ENCODE data around the gene GRIK2. TPM values are rescaled to one million over a fixed set of nuclear protein-coding genes. Genes with fewer than 3 reads are reported as not detected.

GRIK2 gene
- total RNA-seq, 1 experiment from 2014 or later, result 0.29 TPM

DNA sequence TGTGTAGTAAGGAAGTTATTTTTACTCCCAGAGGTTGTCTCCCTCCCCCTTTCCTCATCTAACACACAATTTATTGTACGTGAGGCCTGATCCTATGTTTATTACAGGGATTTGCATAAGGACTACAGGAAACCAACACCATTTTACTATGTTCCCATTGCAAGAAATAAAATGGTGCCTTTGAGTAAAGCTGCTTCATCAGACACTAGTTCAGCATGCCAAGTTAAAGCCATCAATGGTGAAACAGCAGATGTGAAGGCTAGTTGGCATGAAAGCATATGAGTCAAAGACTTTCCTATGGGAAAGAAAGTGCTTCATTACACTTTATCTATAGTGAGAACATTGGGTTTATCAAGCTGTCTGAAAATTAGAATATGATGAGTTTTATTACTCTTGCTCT lies 543.0 kb downstream of the GRIK2 start:
- no TSS peak for BruUV-seq (replicated peaks)
- Mint-ChIP-seq H3K36me3 (ENCODE audit: insufficient read depth, unreplicated experiment) (no peaks in the 10 kb centered on the region), H3K27ac (ENCODE audit: unreplicated experiment) (no peak overlapping the region), H3K27me3 (ENCODE audit: insufficient read depth, unreplicated experiment) (no peaks in the 10 kb centered on the region), H3K4me3 (ENCODE audit: unreplicated experiment) (no peak overlapping the region), H3K9me3 (ENCODE audit: unreplicated experiment) (no peaks in the 10 kb centered on the region), H3K4me1 (ENCODE audit: low read depth, unreplicated experiment) (no peaks in the 10 kb centered on the region)
- H3K9me3 ChIP-seq, result no peaks in the 10 kb centered on the region
- no peaks in the 10 kb centered on the region for H3K4me1 ChIP-seq
- no peak for DNase-seq
- ChIA-PET CTCF (no interaction called here), POLR2A (no interaction called here)
- TF ChIP-seq, protein P1, sequence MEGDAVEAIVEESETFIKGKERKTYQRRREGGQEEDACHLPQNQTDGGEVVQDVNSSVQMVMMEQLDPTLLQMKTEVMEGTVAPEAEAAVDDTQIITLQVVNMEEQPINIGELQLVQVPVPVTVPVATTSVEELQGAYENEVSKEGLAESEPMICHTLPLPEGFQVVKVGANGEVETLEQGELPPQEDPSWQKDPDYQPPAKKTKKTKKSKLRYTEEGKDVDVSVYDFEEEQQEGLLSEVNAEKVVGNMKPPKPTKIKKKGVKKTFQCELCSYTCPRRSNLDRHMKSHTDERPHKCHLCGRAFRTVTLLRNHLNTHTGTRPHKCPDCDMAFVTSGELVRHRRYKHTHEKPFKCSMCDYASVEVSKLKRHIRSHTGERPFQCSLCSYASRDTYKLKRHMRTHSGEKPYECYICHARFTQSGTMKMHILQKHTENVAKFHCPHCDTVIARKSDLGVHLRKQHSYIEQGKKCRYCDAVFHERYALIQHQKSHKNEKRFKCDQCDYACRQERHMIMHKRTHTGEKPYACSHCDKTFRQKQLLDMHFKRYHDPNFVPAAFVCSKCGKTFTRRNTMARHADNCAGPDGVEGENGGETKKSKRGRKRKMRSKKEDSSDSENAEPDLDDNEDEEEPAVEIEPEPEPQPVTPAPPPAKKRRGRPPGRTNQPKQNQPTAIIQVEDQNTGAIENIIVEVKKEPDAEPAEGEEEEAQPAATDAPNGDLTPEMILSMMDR (IDR thresholded peaks at IDR 0.05; ENCODE audit: insufficient read depth in 1 of 2, low read depth in 1 of 2, low read length in 1 of 2, severe bottlenecking in 1 of 2, unreplicated experiment in 1 of 2), result no peak
- intact Hi-C loops (cut with micrococcal nuclease; ENCODE audit: unreplicated experiment), result no loop called here
- no peaks in the 10 kb centered on the region for H3K36me3 ChIP-seq (ENCODE audit: control insufficient read depth, insufficient read depth, low read length)
- H3K4me3 ChIP-seq (ENCODE audit: low read depth, low read length), result no peak overlapping the region
- H3K27me3 ChIP-seq (replicated peaks; ENCODE audit: control insufficient read depth, insufficient read depth, low read length), result no peaks in the 10 kb centered on the region

DNA sequence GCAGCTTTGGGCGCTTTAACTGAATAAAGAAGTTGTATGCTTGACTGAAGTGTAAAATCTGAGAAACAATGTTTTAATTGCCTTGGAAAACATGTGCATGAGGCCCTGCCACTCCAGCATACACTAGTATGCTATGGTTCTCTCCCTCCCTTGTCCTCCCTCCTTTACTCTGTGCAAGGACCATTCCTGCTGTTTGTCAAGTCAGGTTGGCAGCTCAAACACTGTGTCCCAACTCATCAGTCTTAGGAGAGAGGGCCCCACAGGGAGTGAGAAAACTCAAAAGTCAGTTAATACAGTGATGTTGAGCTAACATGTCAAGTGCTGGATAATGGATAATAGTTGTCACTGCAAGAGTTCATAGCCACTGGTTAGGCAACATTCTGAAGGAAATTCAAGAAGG lies 543.6 kb downstream of the GRIK2 start:
- POLR2A ChIA-PET, result no interaction called here
- H3K27ac Mint-ChIP-seq (ENCODE audit: unreplicated experiment), result no peak overlapping the region
- no peaks in the 10 kb centered on the region for H3K36me3 Mint-ChIP-seq (ENCODE audit: insufficient read depth, unreplicated experiment)
- no TSS peak for BruUV-seq (replicated peaks)
- DNase-seq, result no peak
- TF ChIP-seq, protein P1 (IDR thresholded peaks at IDR 0.05; ENCODE audit: insufficient read depth in 1 of 2, low read depth in 1 of 2, low read length in 1 of 2, severe bottlenecking in 1 of 2, unreplicated experiment in 1 of 2), result no peak
- Histone ChIP-seq H3K4me3 (ENCODE audit: low read depth, low read length) (no peak overlapping the region), H3K36me3 (ENCODE audit: control insufficient read depth, insufficient read depth, low read length) (no peaks in the 10 kb centered on the region), H3K9me3 (no peaks in the 10 kb centered on the region), H3K27me3 (replicated peaks; ENCODE audit: control insufficient read depth, insufficient read depth, low read length) (no peaks in the 10 kb centered on the region), H3K4me1 (no peaks in the 10 kb centered on the region)
- H3K27me3 Mint-ChIP-seq (ENCODE audit: insufficient read depth, unreplicated experiment), result no peaks in the 10 kb centered on the region
- no peak overlapping the region for H3K4me3 Mint-ChIP-seq (ENCODE audit: unreplicated experiment)
- no peaks in the 10 kb centered on the region for H3K9me3 Mint-ChIP-seq (ENCODE audit: unreplicated experiment)
- no peaks in the 10 kb centered on the region for H3K4me1 Mint-ChIP-seq (ENCODE audit: low read depth, unreplicated experiment)
- CTCF ChIA-PET, result no interaction called here
- intact Hi-C loops (cut with micrococcal nuclease; ENCODE audit: unreplicated experiment), result no loop called here

DNA sequence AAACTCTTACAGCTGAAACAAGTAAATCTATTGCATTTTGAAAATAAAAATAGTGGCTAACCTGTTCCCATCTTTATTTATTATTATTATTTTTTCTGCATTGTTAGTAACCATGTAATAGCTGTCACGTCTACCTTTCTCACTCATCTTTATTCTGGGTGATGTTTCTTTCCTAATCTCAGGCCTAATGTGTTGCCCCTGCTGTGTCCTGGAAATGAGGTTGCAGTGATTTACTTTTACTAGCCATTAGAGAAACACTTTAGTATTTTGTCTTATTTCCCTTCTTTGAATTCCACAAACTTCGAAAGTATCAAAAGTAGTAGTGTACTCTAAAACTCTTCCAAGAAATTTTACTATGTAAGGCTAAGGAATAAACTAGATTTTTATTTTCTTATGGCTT lies 546.9 kb downstream of the GRIK2 start:
- no peak for DNase-seq
- Histone ChIP-seq H3K4me3 (ENCODE audit: low read depth, low read length) (no peak overlapping the region), H3K36me3 (ENCODE audit: control insufficient read depth, insufficient read depth, low read length) (no peaks in the 10 kb centered on the region), H3K4me1 (no peaks in the 10 kb centered on the region), H3K9me3 (no peaks in the 10 kb centered on the region), H3K27me3 (replicated peaks; ENCODE audit: control insufficient read depth, insufficient read depth, low read length) (no peaks in the 10 kb centered on the region)
- Mint-ChIP-seq H3K27ac (ENCODE audit: unreplicated experiment) (no peak overlapping the region), H3K36me3 (ENCODE audit: insufficient read depth, unreplicated experiment) (no peaks in the 10 kb centered on the region), H3K4me3 (ENCODE audit: unreplicated experiment) (no peak overlapping the region), H3K27me3 (ENCODE audit: insufficient read depth, unreplicated experiment) (no peaks in the 10 kb centered on the region), H3K4me1 (ENCODE audit: low read depth, unreplicated experiment) (no peaks in the 10 kb centered on the region), H3K9me3 (ENCODE audit: unreplicated experiment) (peaks cover 4% of the 10 kb centered on the region)
- intact Hi-C loops (cut with micrococcal nuclease; ENCODE audit: unreplicated experiment), result loop anchor here (5.0 kb wide), 1 partner anchor 77 kb away; no protein-coding TSS in a partner anchor
- ChIA-PET CTCF (no interaction called here), POLR2A (no interaction called here)
- BruUV-seq (replicated peaks), result no TSS peak
- TF ChIP-seq, protein P1 (IDR thresholded peaks at IDR 0.05; ENCODE audit: insufficient read depth in 1 of 2, low read depth in 1 of 2, low read length in 1 of 2, severe bottlenecking in 1 of 2, unreplicated experiment in 1 of 2), result no peak
